Karpas-422 (cell line): Measurements from ENCODE around the gene ABHD3. TPM values are rescaled to one million over a fixed set of nuclear protein-coding genes. Genes with fewer than 3 reads are reported as not detected.

ENCODE experiments used
- DNase-seq: peaks from one replicate; pipeline ENCODE4 v3.0.0-alpha.2; 2015
- H2AFZ ChIP-seq: fragments of 200-600 bp; sonication (generic); 2 replicates; pipeline ENCODE4 v1.6.1; 2014; ENCODE audit warnings: antibody characterized with exemption, low read length, mixed read lengths
- H3K27ac ChIP-seq: fragments of 200-600 bp; sonication (generic); 2 replicates; pipeline ENCODE4 v1.5.1; 2014; ENCODE audit warnings: mild to moderate bottlenecking, low read length, moderate library complexity
- H3K27me3 ChIP-seq: fragments of 200-600 bp; sonication (generic); 2 replicates; pipeline ENCODE4 v1.6.1; 2014; ENCODE audit warnings: low read length, mixed read lengths
- H3K36me3 ChIP-seq: fragments of 200-600 bp; sonication (generic); 2 replicates; pipeline ENCODE4 v1.6.1; 2014; ENCODE audit warnings: low read length, mixed read lengths; ENCODE audit not compliant: insufficient read depth
- H3K4me1 ChIP-seq: fragments of 200-600 bp; sonication (generic); 2 replicates; pipeline ENCODE4 v1.6.1; 2014; ENCODE audit warnings: mild to moderate bottlenecking, low read length, mixed read lengths
- H3K4me2 ChIP-seq: fragments of 200-600 bp; sonication (generic); 2 replicates; pipeline ENCODE4 v1.6.1; 2014; ENCODE audit warnings: low read length, low read depth, mild to moderate bottlenecking; ENCODE audit not compliant: poor library complexity, severe bottlenecking
- H3K4me3 ChIP-seq: fragments of 200-600 bp; sonication (generic); 2 replicates; pipeline ENCODE4 v1.5.1; 2014; ENCODE audit warnings: mild to moderate bottlenecking, antibody characterized with exemption, low read length, mixed read lengths
- H3K79me2 ChIP-seq: fragments of 200-600 bp; sonication (generic); 2 replicates; pipeline ENCODE4 v1.6.1; 2014; ENCODE audit warnings: mild to moderate bottlenecking, low read length, mixed read lengths
- H3K9ac ChIP-seq: fragments of 200-600 bp; sonication (generic); 2 replicates; pipeline ENCODE4 v1.6.0; 2014; ENCODE audit warnings: low read length
- H3K9me2 ChIP-seq: fragments of 200-600 bp; sonication (generic), shearing (Covaris generic); replicated peaks from 2 replicates; pipeline ENCODE4 v1.6.0; 2014; ENCODE audit warnings: mild to moderate bottlenecking, low read length, moderate library complexity; ENCODE audit not compliant: insufficient read depth
- H3K9me3 ChIP-seq: fragments of 300-700, 200-600 bp; sonication (generic); 2 replicates; pipeline ENCODE4 v1.6.1; 2014; ENCODE audit warnings: low read length, mixed read lengths
- H4K20me1 ChIP-seq: fragments of 200-600 bp; sonication (generic); 2 replicates; pipeline ENCODE4 v1.6.1; 2014; ENCODE audit warnings: mild to moderate bottlenecking, antibody characterized with exemption, low read length, low read depth; ENCODE audit not compliant: insufficient read depth
- total RNA-seq: library from RNA; depleted of rRNA; stranded (reverse); fragments of >200 nt; shearing (Covaris generic); gene quantifications from 2 replicates; pipeline ENCODE4 v1.2.3, GENCODE V29; 2014; ENCODE audit warnings: low replicate concordance; rRNA removed

The ABHD3 gene
- 64.2 and 142 TPM in 2 replicates for total RNA-seq

GRCh38 chr18:21704603-21705364 lies at the start of gene ABHD3:
Gene ABHD3, minus strand, starts transcription at chr18:21704774. Its CDS starts 109 bp downstream, at chr18:21704665.
- peak within 1 kb of the TSS; percentile 95 for H3K4me2 ChIP-seq
- no peaks in the 10 kb centered on the region for H3K27me3 ChIP-seq
- peak; percentile 97 for DNase-seq
- H3K4me3 ChIP-seq, result peak within 1 kb of the TSS; percentile 98
- peaks cover 34% of the 10 kb centered on the region for H3K79me2 ChIP-seq
- H3K4me1 ChIP-seq, result peaks cover 41% of the 10 kb centered on the region
- peaks cover 19% of the 10 kb centered on the region; the same call in 1 of the 2 replicates for H3K36me3 ChIP-seq
- no peaks in the 10 kb centered on the region for H3K9me3 ChIP-seq
- peak within 1 kb of the TSS; percentile 97 for H3K9ac ChIP-seq
- H3K27ac ChIP-seq, result peak within 1 kb of the TSS; percentile 97
- no peaks in the 10 kb centered on the region for H3K9me2 ChIP-seq
- H4K20me1 ChIP-seq, result no peaks in the 10 kb centered on the region
- peak within 1 kb of the TSS; percentile 93 for H2AFZ ChIP-seq

GRCh38 chr18:21747764-21748693 lies 43.5 kb upstream of the ABHD3 start:
- Histone ChIP-seq H3K4me2 (peak overlapping the region; percentile 43), H3K4me3 (no peak overlapping the region), H3K9me3 (no peaks in the 10 kb centered on the region), H2AFZ (no peak overlapping the region), H3K9ac (peak overlapping the region; percentile 32), H3K36me3 (peaks cover 2% of the 10 kb centered on the region; the same call in 1 of the 2 replicates), H3K4me1 (peaks cover 48% of the 10 kb centered on the region), H3K9me2 (0 out of 2 replicates have a peak, but pooled peaks cover 3% of the 10 kb centered on the region), H3K79me2 (peaks cover 97% of the 10 kb centered on the region), H4K20me1 (peaks cover 16% of the 10 kb centered on the region; the same call in 1 of the 2 replicates), H3K27me3 (no peaks in the 10 kb centered on the region), H3K27ac (peak overlapping the region; percentile 13; the same call in 1 of the 2 replicates)
- no peak for DNase-seq

GRCh38 chr18:21747268-21747667 lies 42.7 kb upstream of the ABHD3 start:
- 0 out of 2 replicates have a peak overlapping the region, but pooled peaks have one; percentile 2 for H3K4me3 ChIP-seq

GRCh38 chr18:21745231-21745630 lies 40.7 kb upstream of the ABHD3 start:
- no peak overlapping the region for H2AFZ ChIP-seq
- peaks cover 56% of the 10 kb centered on the region for H3K4me1 ChIP-seq
- H3K4me2 ChIP-seq, result no peak overlapping the region
- no peak overlapping the region for H3K4me3 ChIP-seq
- no peak for DNase-seq
- H4K20me1 ChIP-seq, result peaks cover 18% of the 10 kb centered on the region; the same call in 1 of the 2 replicates
- no peaks in the 10 kb centered on the region for H3K9me3 ChIP-seq
- H3K9me2 ChIP-seq, result no peaks in the 10 kb centered on the region
- H3K79me2 ChIP-seq, result peaks cover 93% of the 10 kb centered on the region
- H3K9ac ChIP-seq, result no peak overlapping the region
- H3K27me3 ChIP-seq, result no peaks in the 10 kb centered on the region
- no peak overlapping the region for H3K27ac ChIP-seq
- peaks cover 3% of the 10 kb centered on the region; the same call in 1 of the 2 replicates for H3K36me3 ChIP-seq

More at GRCh38 chr18:21747268-21747667, 42.7 kb upstream of the ABHD3 start:
- Histone ChIP-seq H4K20me1 (peaks cover 18% of the 10 kb centered on the region; the same call in 1 of the 2 replicates), H3K79me2 (peaks cover 98% of the 10 kb centered on the region), H3K9ac (peak overlapping the region; percentile 32), H3K9me3 (no peaks in the 10 kb centered on the region), H2AFZ (no peak overlapping the region), H3K4me2 (peak overlapping the region; percentile 43), H3K27me3 (no peaks in the 10 kb centered on the region), H3K36me3 (peaks cover 3% of the 10 kb centered on the region; the same call in 1 of the 2 replicates), H3K27ac (peak overlapping the region; percentile 13; the same call in 1 of the 2 replicates), H3K4me1 (peaks cover 53% of the 10 kb centered on the region), H3K9me2 (no peaks in the 10 kb centered on the region)
- no peak for DNase-seq

GRCh38 chr18:21743166-21743832 lies 38.7 kb upstream of the ABHD3 start:
- Histone ChIP-seq H3K4me3 (peak overlapping the region; percentile 96; the same call in 1 of the 2 replicates), H3K4me1 (peaks cover 66% of the 10 kb centered on the region), H3K27ac (0 out of 2 replicates have a peak overlapping the region, but pooled peaks have one; percentile 10)

GRCh38 chr18:21742315-21742687 lies 37.7 kb upstream of the ABHD3 start:
- peaks cover 58% of the 10 kb centered on the region for H3K4me1 ChIP-seq
- DNase-seq, result no peak
- H3K9me2 ChIP-seq, result no peaks in the 10 kb centered on the region
- H4K20me1 ChIP-seq, result peaks cover 14% of the 10 kb centered on the region; the same call in 1 of the 2 replicates
- peak overlapping the region; percentile 96 for H3K4me3 ChIP-seq
- H3K27ac ChIP-seq, result peak overlapping the region; percentile 92
- peak overlapping the region; percentile 75 for H3K4me2 ChIP-seq
- H3K9ac ChIP-seq, result peak overlapping the region; percentile 100
- peaks cover 3% of the 10 kb centered on the region; the same call in 1 of the 2 replicates for H3K36me3 ChIP-seq
- H3K27me3 ChIP-seq, result no peaks in the 10 kb centered on the region
- H2AFZ ChIP-seq, result no peak overlapping the region
- no peaks in the 10 kb centered on the region for H3K9me3 ChIP-seq
- H3K79me2 ChIP-seq, result peaks cover 64% of the 10 kb centered on the region

More at GRCh38 chr18:21743166-21743832, 38.7 kb upstream of the ABHD3 start:
- peak overlapping the region; percentile 75 for H3K4me2 ChIP-seq
- H3K9me2 ChIP-seq, result no peaks in the 10 kb centered on the region
- no peaks in the 10 kb centered on the region for H3K9me3 ChIP-seq
- H3K36me3 ChIP-seq, result peaks cover 3% of the 10 kb centered on the region; the same call in 1 of the 2 replicates
- H3K79me2 ChIP-seq, result peaks cover 73% of the 10 kb centered on the region
- no peaks in the 10 kb centered on the region for H3K27me3 ChIP-seq
- no peak for DNase-seq
- H3K9ac ChIP-seq, result 0 out of 2 replicates have a peak overlapping the region, but pooled peaks have one; percentile 5
- no peak overlapping the region for H2AFZ ChIP-seq
- H4K20me1 ChIP-seq, result peaks cover 18% of the 10 kb centered on the region; the same call in 1 of the 2 replicates

GRCh38 chr18:21741562-21742314 lies 37.2 kb upstream of the ABHD3 start:
- Histone ChIP-seq H3K27me3 (no peaks in the 10 kb centered on the region), H3K9me3 (no peaks in the 10 kb centered on the region), H3K4me2 (peak overlapping the region; percentile 75), H3K9me2 (no peaks in the 10 kb centered on the region), H3K79me2 (peaks cover 58% of the 10 kb centered on the region), H3K4me3 (peak overlapping the region; percentile 96), H4K20me1 (peaks cover 9% of the 10 kb centered on the region; the same call in 1 of the 2 replicates), H2AFZ (peak overlapping the region; percentile 92; the same call in 1 of the 2 replicates), H3K27ac (peak overlapping the region; percentile 92), H3K9ac (peak overlapping the region; percentile 100), H3K4me1 (peaks cover 52% of the 10 kb centered on the region), H3K36me3 (peaks cover 3% of the 10 kb centered on the region; the same call in 1 of the 2 replicates)
- peak; percentile 69 for DNase-seq
